SIG-M5 (cell line): ENCODE measurements around the gene SLC25A53.
"Not testable (repeated sequence)": the region's sequence is repeated elsewhere in the genome, so short reads cannot be mapped to it uniquely, and the experiment has no call there.

Source experiments
- DNase-seq: peaks from one replicate; lab custom pipeline; 2025; lab: John Stamatoyannopoulos, UW

SLC25A53 gene

GRCh38 chrX:104075778-104076445 is 80.9 kb downstream of the SLC25A53 start, which contains the start of gene TMSB15C:
Gene TMSB15C (minus strand): TSS chrX:104076236.
- not testable (repeated sequence) for DNase-seq

GRCh38 chrX:104062636-104063035 is 94.2 kb downstream of the SLC25A53 start:
- DNase-seq: not testable (repeated sequence)

GRCh38 chrX:104054956-104055355 is 101.9 kb downstream of the SLC25A53 start:
- not testable (repeated sequence) for DNase-seq
